Stimulated activated naive CD8-positive, alpha-beta T cell treated with anti-CD3 and anti-CD28 coated beads, Interleukin-15, Interleukin-2, amounts not matched to agents 100 ng/mL and 50 ng/mL, for 24 hours (primary cell): ENCODE results near the gene BEST2.
A peak's percentile ranks its signal among the peaks of the same experiment; 100 is the strongest.

Source experiments
- H3K27ac Mint-ChIP-seq: one replicate; pipeline ENCODE4 v1.8.0; 2021; ENCODE audit warnings: mild to moderate bottlenecking, mixed read lengths
- H3K27me3 Mint-ChIP-seq: one replicate; pipeline ENCODE4 v1.8.0; 2021; ENCODE audit warnings: mixed read lengths
- H3K36me3 Mint-ChIP-seq: one replicate; pipeline ENCODE4 v1.8.0; 2021; ENCODE audit warnings: low read depth, mixed read lengths
- H3K4me1 Mint-ChIP-seq: one replicate; pipeline ENCODE4 v1.8.0; 2021; ENCODE audit warnings: low read depth, mixed read lengths
- H3K4me3 Mint-ChIP-seq: one replicate; pipeline ENCODE4 v1.8.0; 2021; ENCODE audit warnings: mild to moderate bottlenecking, mixed read lengths
- H3K9me3 Mint-ChIP-seq: one replicate; pipeline ENCODE4 v1.8.0; 2021; ENCODE audit warnings: mixed read lengths

Gene BEST2

DNA sequence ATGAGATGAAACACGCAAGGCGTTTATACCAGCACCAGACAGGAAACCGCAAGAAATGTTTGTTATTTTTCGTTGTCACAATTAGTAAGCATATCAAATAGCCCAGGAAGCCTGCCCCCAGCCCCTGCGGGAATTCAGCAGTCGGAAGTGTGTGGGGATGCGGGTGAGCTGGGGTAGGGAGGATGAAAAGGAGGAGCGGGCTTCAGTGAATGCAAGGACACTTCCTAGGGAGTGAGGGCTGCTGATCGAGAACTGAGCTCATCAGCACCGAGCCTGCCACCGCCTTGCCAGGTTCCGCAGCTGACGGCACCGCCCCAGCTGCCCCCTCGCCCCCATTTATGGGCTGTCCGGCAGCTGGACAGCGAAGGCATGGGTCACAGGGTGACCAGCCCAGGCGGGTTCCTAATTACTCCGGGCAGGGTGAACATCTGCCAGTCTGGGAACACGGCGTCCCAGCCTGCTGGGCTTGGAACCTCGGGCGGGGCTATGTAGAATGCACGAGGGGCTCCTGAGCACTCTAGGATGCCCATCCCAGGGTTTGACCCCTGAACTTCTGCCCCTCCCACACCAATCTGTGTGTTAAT, 1.6 kb upstream of the BEST2 start:
- Mint-ChIP-seq H3K27me3 (peaks cover 21% of the 10 kb centered on the region), H3K9me3 (no peaks in the 10 kb centered on the region), H3K36me3 (peaks cover 31% of the 10 kb centered on the region), H3K4me1 (no peaks in the 10 kb centered on the region), H3K27ac (no peak overlapping the region), H3K4me3 (no peak overlapping the region)

DNA sequence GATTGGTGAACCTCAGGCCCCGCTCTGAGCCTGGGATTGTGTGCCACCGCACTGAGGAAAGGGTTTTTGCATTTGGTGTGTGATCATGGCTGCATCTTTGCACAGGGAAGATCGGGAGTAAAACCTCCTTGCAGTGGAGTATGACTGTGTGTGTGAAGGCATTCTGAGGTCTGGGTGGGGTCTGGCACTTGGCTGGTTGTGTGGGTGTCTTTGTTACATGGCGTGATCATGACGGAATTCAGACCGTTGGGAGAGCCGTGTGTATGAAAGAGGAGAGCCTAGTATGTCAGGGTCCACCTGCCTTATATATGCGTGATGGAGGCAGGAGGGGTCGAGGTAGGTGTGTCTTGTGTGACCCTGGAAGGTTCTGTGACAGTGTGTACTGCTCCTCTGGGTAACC, 740 bp upstream of the BEST2 start:
- H3K36me3 Mint-ChIP-seq = peaks cover 24% of the 10 kb centered on the region
- no peaks in the 10 kb centered on the region for H3K9me3 Mint-ChIP-seq
- H3K27me3 Mint-ChIP-seq = peaks cover 26% of the 10 kb centered on the region
- H3K4me3 Mint-ChIP-seq = no peak overlapping the region
- no peak overlapping the region for H3K27ac Mint-ChIP-seq
- no peaks in the 10 kb centered on the region for H3K4me1 Mint-ChIP-seq

DNA sequence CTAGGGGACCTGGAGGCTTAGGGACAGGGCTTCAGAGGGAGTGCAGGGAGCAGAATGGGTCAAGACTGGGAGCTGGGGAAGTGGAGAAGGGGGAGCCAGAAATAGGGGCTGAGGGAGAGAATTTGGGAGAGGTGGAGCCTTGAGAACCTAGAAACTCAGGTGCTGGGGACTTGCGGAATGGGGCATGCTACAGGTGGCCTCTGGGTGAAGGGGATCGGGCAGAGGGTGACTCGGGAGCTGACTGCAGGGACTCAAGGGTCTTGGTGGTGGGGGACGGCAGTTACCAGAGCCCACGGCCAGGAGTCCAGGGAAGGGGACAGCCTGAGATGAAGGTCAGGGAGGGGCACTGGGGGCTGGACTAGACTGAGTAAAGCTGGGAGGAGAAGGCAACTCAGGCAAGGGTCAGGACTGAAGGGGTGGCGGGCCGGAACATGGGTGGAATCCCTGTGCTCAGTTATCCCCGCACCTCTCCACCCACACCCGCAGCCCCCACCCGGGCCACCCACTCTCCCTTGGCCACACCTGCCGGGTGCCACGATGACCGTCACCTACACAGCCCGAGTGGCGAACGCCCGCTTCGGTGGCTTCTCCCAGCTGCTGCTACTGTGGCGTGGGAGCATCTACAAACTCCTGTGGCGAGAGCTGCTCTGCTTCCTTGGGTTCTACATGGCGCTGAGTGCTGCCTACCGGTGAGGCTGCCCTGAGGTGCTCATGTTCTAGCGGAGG, 628 bp downstream of the BEST2 start:
- Mint-ChIP-seq H3K36me3 (peaks cover 12% of the 10 kb centered on the region), H3K4me1 (no peaks in the 10 kb centered on the region), H3K4me3 (no peak overlapping the region), H3K9me3 (no peaks in the 10 kb centered on the region), H3K27me3 (peaks cover 31% of the 10 kb centered on the region), H3K27ac (no peak overlapping the region)

DNA sequence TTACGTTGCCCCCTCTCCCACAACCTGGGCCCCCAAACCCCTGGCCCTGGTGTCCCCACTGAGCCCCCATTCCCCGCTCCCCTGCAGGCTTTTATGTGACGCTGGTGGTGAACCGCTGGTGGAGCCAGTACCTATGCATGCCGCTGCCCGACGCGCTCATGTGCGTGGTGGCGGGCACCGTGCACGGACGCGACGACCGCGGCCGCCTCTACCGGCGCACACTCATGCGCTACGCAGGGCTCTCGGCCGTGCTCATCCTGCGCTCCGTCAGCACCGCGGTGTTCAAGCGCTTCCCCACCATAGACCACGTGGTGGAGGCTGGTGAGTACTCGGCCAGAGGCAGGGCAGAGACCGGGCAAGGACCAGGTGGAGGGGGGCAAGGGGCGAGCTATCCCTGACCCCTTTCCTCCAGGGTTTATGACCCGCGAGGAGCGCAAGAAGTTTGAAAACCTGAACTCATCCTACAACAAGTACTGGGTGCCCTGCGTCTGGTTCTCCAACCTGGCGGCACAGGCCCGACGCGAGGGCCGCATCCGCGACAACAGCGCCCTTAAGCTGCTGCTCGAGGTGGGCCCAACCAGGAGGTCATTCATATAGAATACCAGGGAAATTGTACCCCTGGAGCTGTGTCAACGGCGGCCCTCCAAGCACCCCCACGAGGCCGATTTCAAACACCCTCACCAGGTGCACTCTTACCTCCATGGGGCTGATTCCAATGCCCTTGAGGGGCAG, 3.0 kb downstream of the BEST2 start:
- H3K4me3 Mint-ChIP-seq = no peak overlapping the region
- no peak overlapping the region for H3K27ac Mint-ChIP-seq
- peaks cover 34% of the 10 kb centered on the region for H3K27me3 Mint-ChIP-seq
- H3K9me3 Mint-ChIP-seq = no peaks in the 10 kb centered on the region
- H3K36me3 Mint-ChIP-seq = no peaks in the 10 kb centered on the region
- H3K4me1 Mint-ChIP-seq = peaks cover 3% of the 10 kb centered on the region

DNA sequence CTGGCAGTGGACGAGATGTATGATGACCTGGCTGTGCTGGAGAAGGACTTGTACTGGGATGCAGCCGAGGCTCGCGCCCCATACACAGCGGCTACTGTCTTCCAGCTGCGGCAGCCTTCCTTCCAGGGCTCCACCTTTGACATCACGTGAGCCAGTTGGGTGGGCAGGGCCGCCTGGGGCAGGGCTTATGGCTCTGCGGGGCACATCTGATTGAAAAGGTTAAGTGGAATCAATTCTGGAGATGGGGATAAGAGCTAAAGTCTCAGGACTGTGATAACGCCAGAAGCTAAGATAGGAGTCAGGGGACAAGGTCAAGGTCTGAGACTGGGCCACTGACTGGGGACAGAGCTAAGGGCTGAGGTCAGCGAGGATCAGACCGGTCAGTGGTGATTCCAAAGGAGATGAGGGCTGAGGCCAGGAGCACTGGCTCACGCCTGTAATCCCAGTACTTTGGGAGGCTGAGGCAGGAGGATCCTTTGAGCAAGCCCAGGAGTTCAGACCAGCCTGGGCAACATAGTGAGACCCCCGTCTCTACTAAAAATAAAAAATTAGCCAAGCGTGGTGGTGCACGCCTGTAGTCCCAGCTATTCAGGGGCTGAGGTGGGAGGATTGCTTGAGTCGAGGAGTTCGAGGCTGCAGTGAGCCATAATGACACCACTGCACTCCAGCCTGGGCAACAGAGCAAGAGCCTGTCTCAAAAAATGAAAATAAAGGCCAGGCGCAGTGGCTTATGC, 4.7 kb downstream of the BEST2 start:
- Mint-ChIP-seq H3K4me1 (peaks cover 6% of the 10 kb centered on the region), H3K36me3 (no peaks in the 10 kb centered on the region), H3K27ac (no peak overlapping the region), H3K4me3 (no peak overlapping the region), H3K27me3 (peaks cover 23% of the 10 kb centered on the region), H3K9me3 (no peaks in the 10 kb centered on the region)

DNA sequence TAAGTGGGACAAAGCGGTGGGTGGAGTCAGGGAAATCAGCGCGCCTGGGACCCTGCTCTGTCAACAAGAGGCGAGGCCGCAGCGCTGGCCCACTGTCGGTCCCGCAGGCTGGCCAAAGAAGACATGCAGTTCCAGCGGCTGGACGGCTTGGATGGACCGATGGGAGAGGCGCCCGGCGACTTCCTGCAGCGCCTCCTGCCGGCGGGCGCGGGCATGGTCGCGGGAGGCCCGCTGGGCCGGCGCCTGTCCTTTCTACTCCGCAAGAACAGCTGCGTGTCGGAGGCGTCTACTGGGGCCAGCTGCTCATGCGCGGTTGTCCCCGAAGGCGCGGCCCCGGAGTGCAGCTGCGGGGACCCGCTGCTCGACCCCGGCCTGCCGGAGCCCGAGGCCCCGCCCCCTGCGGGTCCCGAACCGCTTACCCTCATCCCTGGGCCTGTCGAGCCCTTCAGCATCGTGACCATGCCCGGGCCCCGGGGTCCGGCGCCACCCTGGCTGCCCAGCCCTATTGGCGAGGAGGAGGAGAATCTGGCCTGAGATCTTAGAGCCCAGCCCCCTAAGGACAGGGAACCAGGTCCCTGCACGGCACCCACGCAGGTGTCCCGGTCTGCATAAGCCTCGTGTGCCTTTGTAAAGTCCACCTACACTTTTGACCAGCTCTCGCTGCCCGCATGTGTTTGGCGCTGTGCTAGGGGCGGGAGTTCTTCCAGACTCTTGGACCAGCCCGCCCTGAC, 6.1 kb downstream of the BEST2 start:
- peak overlapping the region; percentile 48 for H3K4me3 Mint-ChIP-seq
- no peaks in the 10 kb centered on the region for H3K36me3 Mint-ChIP-seq
- H3K27ac Mint-ChIP-seq = no peak overlapping the region
- H3K4me1 Mint-ChIP-seq = peaks cover 6% of the 10 kb centered on the region
- H3K27me3 Mint-ChIP-seq = peaks cover 19% of the 10 kb centered on the region
- no peaks in the 10 kb centered on the region for H3K9me3 Mint-ChIP-seq

DNA sequence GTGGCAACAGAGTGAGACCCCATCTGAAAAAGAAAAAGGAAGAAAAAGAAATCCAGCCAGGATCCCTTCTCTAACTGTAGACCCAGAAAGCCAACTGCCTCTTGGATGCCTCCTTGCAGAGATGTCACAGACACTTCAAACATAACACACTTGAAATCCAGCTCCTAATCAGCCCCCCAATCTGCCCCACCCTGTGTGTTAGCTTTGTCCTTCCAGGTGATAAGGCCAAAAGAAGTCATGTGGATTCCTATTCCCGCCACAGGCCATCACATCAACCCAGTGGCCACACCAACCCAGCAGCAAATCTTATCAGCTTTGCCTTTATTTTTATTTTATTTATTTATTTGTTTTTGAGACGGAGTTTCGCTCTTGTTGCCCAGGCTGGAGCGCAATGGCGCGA, 8.1 kb downstream of the BEST2 start:
- Mint-ChIP-seq H3K27ac (no peak overlapping the region), H3K36me3 (no peaks in the 10 kb centered on the region), H3K9me3 (no peaks in the 10 kb centered on the region), H3K4me1 (peaks cover 6% of the 10 kb centered on the region), H3K4me3 (no peak overlapping the region), H3K27me3 (peaks cover 14% of the 10 kb centered on the region)

DNA sequence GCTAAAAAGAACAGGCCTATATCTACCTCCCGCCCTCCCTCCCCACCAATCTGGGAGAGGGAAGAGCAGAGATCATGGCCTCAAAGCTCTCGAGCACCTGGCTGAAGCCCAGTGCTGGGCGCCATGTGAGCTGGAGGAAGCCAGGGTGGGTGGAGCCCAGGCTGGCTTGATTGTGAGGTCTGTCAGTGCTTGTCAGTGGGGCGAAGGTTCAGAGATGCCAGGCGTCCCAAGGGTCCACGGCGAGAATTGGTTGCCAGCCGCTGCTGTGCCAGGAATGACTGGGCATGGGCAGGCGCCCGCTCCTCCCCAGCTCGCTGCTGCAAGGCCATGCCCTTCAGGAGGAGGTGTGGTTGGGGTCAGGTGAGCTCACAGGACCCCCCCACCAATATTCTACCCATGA, 11.5 kb downstream of the BEST2 start:
- Mint-ChIP-seq H3K4me3 (no peak overlapping the region), H3K4me1 (peaks cover 4% of the 10 kb centered on the region), H3K27ac (no peak overlapping the region), H3K9me3 (no peaks in the 10 kb centered on the region), H3K36me3 (no peaks in the 10 kb centered on the region), H3K27me3 (peaks cover 4% of the 10 kb centered on the region)

DNA sequence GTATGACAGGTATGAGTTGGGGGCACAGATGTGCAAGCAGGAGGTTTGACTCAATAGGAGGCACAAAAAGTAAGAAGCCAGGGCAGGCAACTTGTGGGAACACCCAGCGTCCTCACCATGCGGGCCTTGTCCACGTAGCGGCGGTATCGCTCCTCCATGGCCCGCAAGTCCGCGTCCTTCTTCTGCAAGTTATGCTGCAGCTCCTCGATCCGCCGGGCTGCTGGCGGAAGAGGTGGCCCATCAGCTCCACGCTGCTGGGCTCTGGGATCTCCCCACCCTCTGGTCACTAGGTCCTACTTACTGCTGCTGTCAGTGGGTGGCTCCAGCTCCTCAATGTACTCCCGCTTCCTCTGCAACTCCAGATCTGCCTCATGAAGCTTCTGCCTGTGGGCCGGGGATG, 13.1 kb downstream of the BEST2 start:
- H3K27me3 Mint-ChIP-seq = no peaks in the 10 kb centered on the region
- no peak overlapping the region for H3K27ac Mint-ChIP-seq
- H3K4me1 Mint-ChIP-seq = peaks cover 4% of the 10 kb centered on the region
- no peaks in the 10 kb centered on the region for H3K36me3 Mint-ChIP-seq
- no peak overlapping the region for H3K4me3 Mint-ChIP-seq
- no peaks in the 10 kb centered on the region for H3K9me3 Mint-ChIP-seq

DNA sequence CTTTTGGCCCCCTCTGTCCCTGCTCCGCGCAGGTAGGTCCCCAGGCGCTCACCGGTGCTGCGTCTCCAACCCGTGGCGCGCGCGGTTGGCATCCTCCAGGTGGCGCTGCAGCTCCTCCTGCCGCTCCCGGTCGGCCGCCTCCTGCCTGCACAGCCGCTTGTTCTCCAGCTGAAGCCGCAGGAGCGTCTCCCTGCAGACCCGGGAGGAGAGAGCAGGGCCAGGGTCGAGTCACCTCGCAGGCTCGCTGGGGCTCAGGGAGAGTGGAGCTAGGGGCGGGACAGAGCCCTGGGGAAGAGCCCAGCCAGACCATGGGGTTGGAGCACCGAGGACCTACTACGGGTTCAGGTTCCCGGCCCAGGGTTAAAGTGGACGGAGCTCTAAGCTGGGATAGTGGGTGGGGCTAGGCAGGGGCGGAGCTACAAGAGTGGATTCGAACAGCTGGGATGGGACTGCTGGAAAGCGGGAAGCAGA, 14.5 kb downstream of the BEST2 start:
- no peak overlapping the region for H3K27ac Mint-ChIP-seq
- H3K36me3 Mint-ChIP-seq = no peaks in the 10 kb centered on the region
- H3K4me3 Mint-ChIP-seq = no peak overlapping the region
- no peaks in the 10 kb centered on the region for H3K27me3 Mint-ChIP-seq
- peaks cover 4% of the 10 kb centered on the region for H3K4me1 Mint-ChIP-seq
- H3K9me3 Mint-ChIP-seq = no peaks in the 10 kb centered on the region

DNA sequence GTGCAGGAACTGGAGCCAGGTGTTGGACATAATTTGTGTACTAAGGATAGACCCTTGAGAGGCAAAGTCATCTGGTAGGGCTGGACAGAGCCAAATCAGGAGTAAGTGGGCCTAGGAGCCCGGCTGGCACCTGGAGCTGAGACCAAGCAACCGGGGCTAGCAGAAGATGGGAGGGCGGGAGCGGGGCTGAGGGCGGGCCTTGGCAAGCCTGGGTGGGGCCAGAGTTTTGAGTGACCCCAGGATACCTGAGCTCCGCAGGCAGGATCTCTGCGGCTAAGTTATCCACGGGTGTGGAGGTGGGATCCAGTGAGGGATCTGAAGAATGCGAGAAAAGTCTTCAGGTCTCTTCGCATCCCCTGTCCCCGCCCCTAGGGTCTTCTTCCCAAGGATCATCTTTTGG, 15.6 kb downstream of the BEST2 start:
- no peaks in the 10 kb centered on the region for H3K36me3 Mint-ChIP-seq
- peaks cover 4% of the 10 kb centered on the region for H3K4me1 Mint-ChIP-seq
- no peaks in the 10 kb centered on the region for H3K27me3 Mint-ChIP-seq
- H3K9me3 Mint-ChIP-seq = no peaks in the 10 kb centered on the region
- no peak overlapping the region for H3K4me3 Mint-ChIP-seq
- no peak overlapping the region for H3K27ac Mint-ChIP-seq

DNA sequence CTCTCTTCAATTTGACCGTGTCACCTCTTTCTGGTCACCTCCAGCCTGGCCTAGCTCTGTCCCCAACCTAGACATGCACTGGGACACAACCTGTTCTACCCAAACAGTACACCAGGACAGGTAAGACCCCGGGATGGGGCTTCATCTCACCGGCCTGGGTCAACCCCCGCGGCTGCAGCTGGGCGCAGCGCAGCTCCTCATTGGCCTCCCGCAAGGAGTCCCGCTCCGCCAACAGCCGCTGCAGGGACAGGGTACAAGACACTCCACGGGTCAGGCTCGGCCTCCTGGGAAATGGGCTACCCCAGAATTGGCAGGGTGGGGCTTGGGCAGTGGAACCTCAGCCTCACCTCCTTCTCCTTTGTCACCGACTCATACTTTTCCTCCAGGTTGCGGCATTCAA, 16.1 kb downstream of the BEST2 start:
- H3K36me3 Mint-ChIP-seq = no peaks in the 10 kb centered on the region
- peaks cover 4% of the 10 kb centered on the region for H3K4me1 Mint-ChIP-seq
- H3K27me3 Mint-ChIP-seq = no peaks in the 10 kb centered on the region
- no peaks in the 10 kb centered on the region for H3K9me3 Mint-ChIP-seq
- H3K4me3 Mint-ChIP-seq = no peak overlapping the region
- H3K27ac Mint-ChIP-seq = no peak overlapping the region

DNA sequence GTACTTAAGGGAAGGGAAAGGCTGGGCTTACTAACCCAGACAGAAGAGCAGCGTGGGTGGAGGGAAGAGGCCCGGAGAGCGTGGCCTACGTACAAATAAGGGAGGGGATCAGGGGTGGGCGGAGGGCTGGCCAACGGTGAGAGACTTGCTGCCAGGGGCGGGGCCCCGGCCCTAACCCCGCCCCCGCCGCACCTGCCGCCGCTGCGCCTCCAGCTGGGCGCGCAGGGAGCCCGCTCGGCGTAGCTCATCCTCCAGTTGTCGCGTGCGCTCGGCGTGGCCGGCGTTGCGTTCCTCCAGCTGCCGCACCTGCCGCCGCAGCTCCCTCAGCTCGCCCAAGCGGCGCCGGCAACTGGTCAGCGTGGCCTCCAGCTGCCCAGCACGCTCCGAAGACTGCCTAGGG, 18.1 kb downstream of the BEST2 start:
- Mint-ChIP-seq H3K27ac (no peak overlapping the region), H3K4me3 (peak overlapping the region; percentile 20)

DNA sequence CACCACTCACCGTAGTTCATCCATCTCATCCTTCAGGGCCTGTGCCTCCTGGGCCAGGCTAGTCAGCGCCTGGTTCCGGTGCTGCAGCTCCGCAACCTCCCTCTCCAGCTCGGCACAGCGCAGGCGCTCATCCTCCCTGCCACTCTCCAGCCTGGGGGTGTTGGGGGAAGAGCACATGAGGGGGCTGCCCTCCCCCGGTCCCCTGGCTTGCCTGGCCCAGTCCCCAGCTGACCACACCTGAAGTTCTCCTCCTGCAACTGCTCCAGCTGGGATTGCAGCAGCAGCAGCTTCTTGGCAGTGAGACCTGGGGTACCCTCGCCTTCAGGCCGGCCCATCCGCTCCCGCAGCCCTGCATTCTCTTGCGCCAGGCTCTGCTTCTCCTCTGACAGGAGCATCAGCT, 19.3 kb downstream of the BEST2 start:
- peaks cover 11% of the 10 kb centered on the region for H3K4me1 Mint-ChIP-seq
- H3K36me3 Mint-ChIP-seq = no peaks in the 10 kb centered on the region
- no peak overlapping the region for H3K27ac Mint-ChIP-seq
- no peak overlapping the region for H3K4me3 Mint-ChIP-seq
- no peaks in the 10 kb centered on the region for H3K27me3 Mint-ChIP-seq
- H3K9me3 Mint-ChIP-seq = no peaks in the 10 kb centered on the region

More for the DNA sequence above, 18.1 kb downstream of the BEST2 start:
- H3K36me3 Mint-ChIP-seq = no peaks in the 10 kb centered on the region
- no peaks in the 10 kb centered on the region for H3K27me3 Mint-ChIP-seq
- H3K4me1 Mint-ChIP-seq = peaks cover 11% of the 10 kb centered on the region
- no peaks in the 10 kb centered on the region for H3K9me3 Mint-ChIP-seq
